Kidney tubule cell (primary cell): ENCODE measurements around the gene MOV10.
A peak's percentile ranks its signal among the peaks of the same experiment; 100 is the strongest.
"Not testable (repeated sequence)": the region's sequence is repeated elsewhere in the genome, so short reads cannot be mapped to it uniquely, and the experiment has no call there.

Source experiments
- DNase-seq: peaks from one replicate; pipeline ENCODE4 v3.0.0-alpha.2; 2018; ENCODE audit warnings: low spot score

Gene MOV10, protein sequence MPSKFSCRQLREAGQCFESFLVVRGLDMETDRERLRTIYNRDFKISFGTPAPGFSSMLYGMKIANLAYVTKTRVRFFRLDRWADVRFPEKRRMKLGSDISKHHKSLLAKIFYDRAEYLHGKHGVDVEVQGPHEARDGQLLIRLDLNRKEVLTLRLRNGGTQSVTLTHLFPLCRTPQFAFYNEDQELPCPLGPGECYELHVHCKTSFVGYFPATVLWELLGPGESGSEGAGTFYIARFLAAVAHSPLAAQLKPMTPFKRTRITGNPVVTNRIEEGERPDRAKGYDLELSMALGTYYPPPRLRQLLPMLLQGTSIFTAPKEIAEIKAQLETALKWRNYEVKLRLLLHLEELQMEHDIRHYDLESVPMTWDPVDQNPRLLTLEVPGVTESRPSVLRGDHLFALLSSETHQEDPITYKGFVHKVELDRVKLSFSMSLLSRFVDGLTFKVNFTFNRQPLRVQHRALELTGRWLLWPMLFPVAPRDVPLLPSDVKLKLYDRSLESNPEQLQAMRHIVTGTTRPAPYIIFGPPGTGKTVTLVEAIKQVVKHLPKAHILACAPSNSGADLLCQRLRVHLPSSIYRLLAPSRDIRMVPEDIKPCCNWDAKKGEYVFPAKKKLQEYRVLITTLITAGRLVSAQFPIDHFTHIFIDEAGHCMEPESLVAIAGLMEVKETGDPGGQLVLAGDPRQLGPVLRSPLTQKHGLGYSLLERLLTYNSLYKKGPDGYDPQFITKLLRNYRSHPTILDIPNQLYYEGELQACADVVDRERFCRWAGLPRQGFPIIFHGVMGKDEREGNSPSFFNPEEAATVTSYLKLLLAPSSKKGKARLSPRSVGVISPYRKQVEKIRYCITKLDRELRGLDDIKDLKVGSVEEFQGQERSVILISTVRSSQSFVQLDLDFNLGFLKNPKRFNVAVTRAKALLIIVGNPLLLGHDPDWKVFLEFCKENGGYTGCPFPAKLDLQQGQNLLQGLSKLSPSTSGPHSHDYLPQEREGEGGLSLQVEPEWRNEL

GRCh38 chr1:112674440-112674985 lies at the start of gene MOV10:
MOV10 (plus strand) TSS chr1:112674659; CDS start chr1:112674913, 254 bp downstream.
- DNase-seq: peak; percentile 83

GRCh38 chr1:112625696-112626095 lies 48.8 kb upstream of the MOV10 start:
- DNase-seq: peak; percentile 56

- DNase-seq: no peak
Observed at GRCh38 chr1:112626193-112626592, 48.3 kb upstream of the MOV10 start.

DNA sequence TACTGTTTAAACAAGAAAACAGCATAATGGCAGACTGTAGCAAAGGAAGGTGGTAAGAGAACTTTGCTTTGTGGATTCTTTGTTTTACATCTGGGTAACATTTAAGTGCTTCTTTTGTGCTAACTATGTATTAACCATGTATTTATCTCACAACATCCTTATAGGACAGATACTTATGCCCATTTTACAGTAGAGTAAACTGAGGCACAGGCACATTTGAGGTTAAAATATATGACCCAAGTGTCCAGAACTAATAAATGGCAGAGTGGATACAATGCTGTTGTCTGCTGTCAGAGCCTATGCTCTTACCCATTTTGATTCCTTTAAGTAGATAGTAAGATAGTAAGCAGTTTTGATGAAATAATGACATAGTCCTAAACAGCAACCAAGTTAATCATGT lies 47.6 kb upstream of the MOV10 start:
- DNase-seq: no peak

- DNase-seq: no peak
Observed at GRCh38 chr1:112628516-112628915, 45.9 kb upstream of the MOV10 start.

DNA sequence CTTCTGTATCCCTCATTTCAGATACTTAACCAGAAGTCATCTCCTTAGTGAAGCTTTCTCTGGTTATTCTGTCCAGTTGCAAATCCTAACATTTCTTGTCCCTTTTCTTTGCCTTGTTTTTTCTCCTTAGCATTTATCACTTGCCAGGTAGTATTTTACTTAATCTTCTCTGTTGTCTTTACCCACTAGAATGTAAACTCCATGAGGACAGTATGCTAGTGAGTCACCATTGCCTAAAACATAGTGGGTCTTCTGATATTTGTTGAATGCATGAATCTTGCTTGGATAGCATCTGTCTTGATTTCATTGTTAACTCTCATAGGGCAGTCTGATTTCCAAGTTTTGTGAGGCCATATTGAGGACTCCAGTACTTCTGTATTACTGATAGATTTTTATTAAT lies 45.2 kb upstream of the MOV10 start:
- DNase-seq: no peak

DNA sequence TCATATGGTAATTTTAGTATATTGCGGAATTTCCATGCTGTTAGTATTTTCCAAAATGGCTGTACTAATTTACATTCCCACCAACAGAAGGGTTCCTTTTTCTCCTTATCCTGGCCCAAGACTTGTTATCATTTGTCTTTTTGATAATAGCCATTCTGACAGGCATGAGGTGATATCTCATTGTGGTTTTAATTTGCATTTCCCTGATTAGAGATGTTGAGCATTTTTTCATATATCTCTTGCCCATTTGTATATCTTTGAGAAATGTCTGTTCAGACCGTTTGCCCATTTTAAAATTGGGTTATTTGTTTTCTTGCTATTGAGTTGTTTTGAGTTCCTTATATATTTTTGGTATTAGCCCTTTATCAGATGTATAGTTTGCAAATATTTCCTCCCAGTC lies 40.8 kb upstream of the MOV10 start:
- DNase-seq: no peak

- DNase-seq: no peak
Observed at GRCh38 chr1:112634367-112634766, 40.1 kb upstream of the MOV10 start.

GRCh38 chr1:112636056-112636455 lies 38.4 kb upstream of the MOV10 start:
- no peak for DNase-seq

DNA sequence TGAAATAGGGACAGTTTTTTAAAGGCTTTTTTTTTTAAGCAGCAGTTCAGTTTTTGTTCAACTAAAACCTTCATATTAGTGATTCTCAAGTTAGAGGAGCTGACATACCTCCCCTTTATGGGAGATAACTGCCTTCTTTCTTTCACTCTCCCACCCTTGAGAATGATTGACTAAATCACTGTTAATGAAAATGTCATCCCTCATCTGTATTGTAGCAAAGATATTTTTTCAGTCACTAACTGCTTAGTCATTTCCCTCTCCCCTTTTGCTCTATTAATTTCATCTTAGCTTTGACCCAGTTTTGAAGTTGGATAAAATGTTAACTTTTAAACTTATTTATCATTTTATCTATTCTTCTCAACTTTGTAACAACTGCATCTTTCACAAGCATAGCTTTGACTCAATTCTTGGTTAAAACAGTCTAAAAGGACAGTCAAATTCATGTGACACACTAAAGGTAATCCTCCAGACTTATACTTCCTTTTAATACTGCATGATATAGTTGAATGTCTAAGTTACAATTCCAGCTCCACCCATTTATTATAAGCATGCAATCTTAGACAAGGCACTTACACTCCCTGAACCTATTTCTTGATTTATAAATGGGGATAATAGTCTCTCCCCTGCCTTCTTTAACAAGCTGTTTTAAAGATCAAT lies 37.7 kb upstream of the MOV10 start:
- peak; percentile 56 for DNase-seq

GRCh38 chr1:112637254-112638109 lies 37.0 kb upstream of the MOV10 start:
- peak; percentile 50 for DNase-seq

GRCh38 chr1:112638110-112638428 lies 36.4 kb upstream of the MOV10 start:
- no peak for DNase-seq

DNA sequence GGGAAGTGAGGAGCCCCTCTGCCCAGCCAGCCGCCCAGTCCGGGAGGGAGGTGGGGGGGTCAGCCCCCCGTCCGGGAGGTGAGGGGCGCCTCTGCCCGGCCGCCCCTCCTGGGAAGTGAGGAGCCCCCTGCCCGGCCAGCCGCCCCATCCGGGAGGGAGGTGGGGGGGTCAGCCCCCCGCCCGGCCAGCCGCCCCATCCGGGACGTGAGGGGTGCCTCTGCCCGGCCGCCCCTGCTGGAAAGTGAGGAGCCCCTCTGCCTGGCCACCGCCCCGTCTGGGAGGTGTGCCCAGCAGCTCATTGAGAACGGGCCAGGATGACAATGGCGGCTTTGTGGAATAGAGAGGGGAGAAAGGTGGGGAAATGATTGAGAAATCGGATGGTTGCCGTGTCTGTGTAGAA lies 34.0 kb upstream of the MOV10 start:
- not testable (repeated sequence) for DNase-seq

DNA sequence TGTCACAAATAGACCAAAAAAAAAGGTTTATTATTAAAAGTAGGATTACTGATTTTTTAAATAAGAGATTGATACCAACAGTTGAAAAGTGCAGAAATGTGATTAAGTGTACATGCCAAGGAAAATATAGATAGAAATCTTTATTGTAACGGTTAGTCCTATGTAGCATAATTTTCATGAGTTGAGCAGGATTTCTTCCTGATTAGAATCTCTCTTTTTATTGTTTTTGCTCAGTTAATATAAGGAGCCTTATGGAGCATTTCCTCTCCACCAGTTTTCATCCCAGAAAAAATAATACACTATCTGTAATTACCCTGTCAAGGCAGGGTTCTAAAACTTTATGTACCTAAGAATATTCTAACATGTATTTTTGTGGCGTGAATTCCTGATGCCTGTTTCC lies 31.4 kb upstream of the MOV10 start:
- DNase-seq: no peak

- no peak for DNase-seq
Observed at GRCh38 chr1:112646225-112646624, 28.2 kb upstream of the MOV10 start.

GRCh38 chr1:112651205-112651604 lies 23.3 kb upstream of the MOV10 start:
- no peak for DNase-seq

GRCh38 chr1:112665857-112666256 lies 8.6 kb upstream of the MOV10 start:
- DNase-seq: no peak

DNA sequence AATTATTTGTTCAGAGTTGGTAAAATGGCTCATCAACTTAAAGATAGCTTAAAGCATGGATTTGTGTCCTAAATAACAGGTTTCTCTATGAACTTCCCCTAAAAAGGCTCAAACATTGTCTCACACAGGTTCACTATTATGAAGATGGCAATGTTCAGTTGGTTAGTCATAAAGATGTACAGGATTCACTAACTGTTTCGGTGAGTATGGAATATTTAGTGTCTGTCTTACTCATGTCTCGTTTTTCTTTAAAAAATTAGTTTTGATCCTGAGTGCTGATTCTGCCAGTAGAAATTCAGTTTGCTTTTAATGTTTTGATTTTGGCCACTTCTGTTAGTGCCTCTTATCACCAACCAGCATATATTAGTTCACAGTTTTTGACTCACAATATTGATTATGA lies 7.5 kb upstream of the MOV10 start:
- DNase-seq: no peak

GRCh38 chr1:112672009-112672408 lies 2.5 kb upstream of the MOV10 start:
- DNase-seq: no peak

DNA sequence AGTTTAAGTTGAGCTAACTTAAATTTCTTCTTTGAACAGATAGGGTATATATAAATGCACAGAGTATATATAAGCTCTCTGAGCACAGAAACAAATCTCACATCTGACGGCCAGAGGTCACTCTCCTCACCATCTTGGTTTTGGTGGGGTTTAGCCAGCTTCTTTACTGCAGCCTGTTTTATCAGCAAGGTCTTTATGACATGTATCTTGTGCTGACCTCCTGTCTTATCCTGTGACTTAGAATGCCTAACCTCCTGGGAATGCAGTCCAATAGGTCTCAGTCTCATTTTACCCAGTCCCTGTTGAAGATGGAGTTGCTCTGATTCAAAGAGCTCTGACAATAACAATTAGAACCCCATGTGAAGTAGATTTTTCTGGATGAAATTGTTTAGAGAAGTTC lies 1.6 kb upstream of the MOV10 start:
- DNase-seq: no peak
